ENCODE data around the gene LRP1B.

- no peak for TF ChIP-seq EZH2phosphoT487 (IDR thresholded peaks at IDR 0.05; ENCODE audit: low read length)
- no peak for TF ChIP-seq CTCF (IDR thresholded peaks at IDR 0.05; ENCODE audit: low read length)
These were observed 483.5 kb downstream of the LRP1B start for GRCh38 chr2:141647353-141647752.
